Endothelial cell (in vitro differentiated cells): ENCODE results near the gene PPID. TPM values are rescaled to one million over a fixed set of nuclear protein-coding genes. Genes with fewer than 3 reads are reported as not detected.
A peak's percentile ranks its signal among the peaks of the same experiment; 100 is the strongest.

Source experiments
- DNase-seq: peaks from one replicate; pipeline ENCODE4 v3.0.0; 2021; ENCODE audit warnings: low spot score
- H3K27ac Mint-ChIP-seq: one replicate; pipeline ENCODE4 v1.8.0; 2021; ENCODE audit warnings: mixed read lengths, inconsistent platforms; ENCODE audit not compliant: unreplicated experiment
- H3K27me3 Mint-ChIP-seq: one replicate; pipeline ENCODE4 v1.8.0; 2021; ENCODE audit warnings: mild to moderate bottlenecking, moderate library complexity, mixed read lengths, inconsistent platforms; ENCODE audit not compliant: unreplicated experiment
- H3K36me3 Mint-ChIP-seq: one replicate; pipeline ENCODE4 v1.8.0; 2021; ENCODE audit warnings: mild to moderate bottlenecking, low read depth, mixed read lengths, inconsistent platforms; ENCODE audit not compliant: unreplicated experiment
- H3K4me1 Mint-ChIP-seq: one replicate; pipeline ENCODE4 v1.8.0; 2021; ENCODE audit warnings: mild to moderate bottlenecking, mixed read lengths, inconsistent platforms; ENCODE audit not compliant: unreplicated experiment
- H3K4me3 Mint-ChIP-seq: one replicate; pipeline ENCODE4 v1.8.0; 2021; ENCODE audit warnings: mild to moderate bottlenecking, mixed read lengths, inconsistent platforms; ENCODE audit not compliant: unreplicated experiment
- H3K9me3 Mint-ChIP-seq: one replicate; pipeline ENCODE4 v1.8.0; 2021; ENCODE audit warnings: mixed read lengths, inconsistent platforms; ENCODE audit not compliant: unreplicated experiment
- total RNA-seq: library from RNA; stranded (reverse); fragmentation: NEBNext Ultra II Directional; extraction: Animal tissue kit (Norgen Biotek cat#: 25700); gene quantifications from one replicate; pipeline ENCODE4 v1.2.1, GENCODE V29; 2021; ENCODE audit not compliant: unreplicated experiment
- TF ChIP-seq, protein P1 (sequence below): fragments of 200-600 bp; sonication (generic); IDR thresholded peaks from one replicate; pipeline ENCODE4 v1.5.0; 2021; ENCODE audit warnings: antibody characterized with exemption; ENCODE audit not compliant: unreplicated experiment

Gene PPID
- total RNA-seq, 1 donor from 2014 or later, result 14.7 TPM

DNA sequence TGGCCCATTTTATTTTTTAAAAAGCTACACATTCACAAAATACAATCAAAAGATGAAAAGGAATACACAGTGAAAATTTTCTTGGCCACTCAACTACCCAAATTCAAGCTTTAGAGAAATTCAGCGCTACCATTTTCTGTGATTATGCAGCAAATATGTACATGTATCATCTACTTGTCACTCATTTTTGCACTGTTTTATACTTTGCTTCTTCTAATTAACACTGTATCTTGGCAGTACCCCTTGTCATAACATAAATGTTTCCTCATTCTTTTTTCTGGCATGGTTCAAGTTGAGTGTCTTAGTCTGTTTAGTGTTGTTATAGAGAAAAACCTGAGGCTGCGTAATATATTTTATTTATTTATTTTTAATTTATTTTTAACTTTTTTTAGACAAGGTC, 15.7 kb upstream of the PPID start:
- DNase-seq, result no peak
- H3K4me3 Mint-ChIP-seq, result no peak overlapping the region
- H3K36me3 Mint-ChIP-seq, result no peaks in the 10 kb centered on the region
- H3K27ac Mint-ChIP-seq, result no peak overlapping the region
- no peaks in the 10 kb centered on the region for H3K4me1 Mint-ChIP-seq
- no peaks in the 10 kb centered on the region for H3K27me3 Mint-ChIP-seq
- no peaks in the 10 kb centered on the region for H3K9me3 Mint-ChIP-seq
- TF ChIP-seq, protein P1, sequence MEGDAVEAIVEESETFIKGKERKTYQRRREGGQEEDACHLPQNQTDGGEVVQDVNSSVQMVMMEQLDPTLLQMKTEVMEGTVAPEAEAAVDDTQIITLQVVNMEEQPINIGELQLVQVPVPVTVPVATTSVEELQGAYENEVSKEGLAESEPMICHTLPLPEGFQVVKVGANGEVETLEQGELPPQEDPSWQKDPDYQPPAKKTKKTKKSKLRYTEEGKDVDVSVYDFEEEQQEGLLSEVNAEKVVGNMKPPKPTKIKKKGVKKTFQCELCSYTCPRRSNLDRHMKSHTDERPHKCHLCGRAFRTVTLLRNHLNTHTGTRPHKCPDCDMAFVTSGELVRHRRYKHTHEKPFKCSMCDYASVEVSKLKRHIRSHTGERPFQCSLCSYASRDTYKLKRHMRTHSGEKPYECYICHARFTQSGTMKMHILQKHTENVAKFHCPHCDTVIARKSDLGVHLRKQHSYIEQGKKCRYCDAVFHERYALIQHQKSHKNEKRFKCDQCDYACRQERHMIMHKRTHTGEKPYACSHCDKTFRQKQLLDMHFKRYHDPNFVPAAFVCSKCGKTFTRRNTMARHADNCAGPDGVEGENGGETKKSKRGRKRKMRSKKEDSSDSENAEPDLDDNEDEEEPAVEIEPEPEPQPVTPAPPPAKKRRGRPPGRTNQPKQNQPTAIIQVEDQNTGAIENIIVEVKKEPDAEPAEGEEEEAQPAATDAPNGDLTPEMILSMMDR, result no peak

DNA sequence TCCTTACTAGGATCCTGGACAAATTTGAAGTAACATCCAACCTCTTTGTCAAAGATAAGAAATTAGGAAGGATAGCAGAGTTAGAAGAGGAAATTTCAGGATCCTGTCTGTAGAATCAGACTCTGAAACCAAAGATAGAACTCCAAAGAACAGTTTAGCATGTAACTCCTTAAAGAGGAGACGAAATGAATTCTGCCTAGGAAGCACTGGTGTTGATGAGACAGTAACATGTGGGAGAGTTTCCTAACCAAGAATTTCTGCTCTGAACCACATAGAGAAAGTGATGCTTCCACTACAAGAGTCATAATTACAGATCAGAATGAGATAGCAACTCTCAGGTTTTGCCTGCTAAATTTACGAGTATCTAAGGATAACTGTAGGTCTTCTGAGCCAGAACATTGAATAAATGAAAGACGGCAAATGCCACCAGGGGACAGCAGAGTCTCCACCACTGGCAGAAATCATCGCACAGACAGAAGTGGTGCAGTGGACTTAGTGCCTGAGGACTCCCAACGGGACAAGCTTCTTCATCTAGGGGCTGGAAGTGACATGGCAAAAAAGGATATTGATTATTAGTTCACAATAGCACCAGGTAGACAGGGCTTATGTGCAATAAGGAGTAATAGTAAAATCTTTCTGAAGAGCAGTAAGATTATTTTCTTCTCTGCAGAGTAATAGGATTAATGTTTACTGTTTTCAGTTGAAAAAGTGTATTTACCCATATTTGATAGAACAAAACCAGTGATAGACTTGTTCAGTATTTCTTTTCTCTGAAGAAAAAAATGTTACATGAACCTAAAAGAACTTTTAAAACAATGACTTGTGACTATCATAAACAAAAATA, 6.7 kb upstream of the PPID start:
- Mint-ChIP-seq H3K27me3 (no peaks in the 10 kb centered on the region), H3K27ac (no peak overlapping the region), H3K9me3 (no peaks in the 10 kb centered on the region), H3K36me3 (no peaks in the 10 kb centered on the region), H3K4me3 (no peak overlapping the region), H3K4me1 (peaks cover 14% of the 10 kb centered on the region)
- TF ChIP-seq, protein P1, result peak; percentile 31
- peak; percentile 66 for DNase-seq

DNA sequence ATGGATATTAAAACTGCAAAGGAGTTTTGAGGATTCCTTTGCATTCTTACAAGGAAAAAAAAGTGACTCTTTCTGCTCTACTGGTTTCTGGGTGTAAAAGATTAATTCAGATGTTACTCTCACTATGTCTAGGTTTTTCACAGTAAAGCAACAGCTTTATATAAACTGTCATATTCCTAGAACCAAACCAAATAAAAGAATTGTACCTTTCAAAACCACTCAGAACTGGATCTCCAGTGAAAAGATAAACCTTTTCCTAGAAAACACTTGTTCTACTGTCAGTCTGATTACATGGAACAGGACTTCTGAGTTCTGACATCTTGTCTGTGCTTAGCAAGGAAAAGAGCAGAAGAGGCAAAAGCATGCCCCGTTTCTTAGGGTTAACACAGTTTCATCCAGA, 5.0 kb upstream of the PPID start:
- H3K36me3 Mint-ChIP-seq, result no peaks in the 10 kb centered on the region
- no peak overlapping the region for H3K27ac Mint-ChIP-seq
- no peaks in the 10 kb centered on the region for H3K9me3 Mint-ChIP-seq
- H3K4me1 Mint-ChIP-seq, result peaks cover 19% of the 10 kb centered on the region
- H3K27me3 Mint-ChIP-seq, result peaks cover 3% of the 10 kb centered on the region
- no peak overlapping the region for H3K4me3 Mint-ChIP-seq
- TF ChIP-seq, protein P1, result no peak
- no peak for DNase-seq

DNA sequence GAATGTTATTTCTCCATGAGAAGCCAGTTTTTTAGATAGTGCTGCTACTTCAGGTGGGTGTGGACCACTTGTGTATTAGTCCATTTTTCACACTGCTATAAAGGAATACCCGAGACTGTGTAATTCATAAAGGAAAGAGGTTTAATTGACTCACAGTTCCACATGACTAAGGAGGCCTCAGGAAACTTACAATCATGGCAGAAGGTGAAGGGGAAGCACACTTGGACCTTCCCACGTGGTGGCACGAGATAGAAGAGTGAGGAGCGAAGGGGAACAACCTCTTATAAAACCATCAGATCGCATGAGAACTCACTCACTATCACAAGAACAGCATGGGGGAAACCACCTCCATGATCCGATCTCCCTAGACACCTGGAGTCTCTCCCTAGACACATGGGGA, 3.4 kb upstream of the PPID start:
- Mint-ChIP-seq H3K9me3 (no peaks in the 10 kb centered on the region), H3K4me3 (no peak overlapping the region), H3K27ac (no peak overlapping the region), H3K4me1 (peaks cover 25% of the 10 kb centered on the region), H3K36me3 (peaks cover 1% of the 10 kb centered on the region), H3K27me3 (peaks cover 3% of the 10 kb centered on the region)
- DNase-seq, result no peak
- TF ChIP-seq, protein P1, result no peak

DNA sequence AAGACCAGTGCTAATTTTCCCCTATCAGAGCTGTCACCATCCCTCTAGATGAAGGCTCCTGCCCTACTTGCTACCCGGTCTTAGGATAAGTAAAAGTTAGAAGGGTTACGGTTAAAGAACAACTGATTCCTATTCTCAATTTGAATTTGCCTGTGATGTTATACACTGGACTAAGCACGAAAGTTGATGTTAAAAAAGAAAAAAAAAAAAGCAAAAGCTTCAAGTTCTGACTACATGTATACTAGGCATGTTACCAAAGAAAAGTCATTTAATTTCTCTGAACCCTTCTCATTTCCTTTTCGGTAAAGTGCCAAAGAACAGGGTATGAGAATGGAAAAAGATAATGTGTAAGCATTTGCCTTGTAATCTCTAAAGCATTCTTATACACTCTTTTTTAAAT, 1.4 kb upstream of the PPID start:
- Mint-ChIP-seq H3K27ac (no peak overlapping the region), H3K36me3 (peaks cover 8% of the 10 kb centered on the region), H3K9me3 (no peaks in the 10 kb centered on the region), H3K4me3 (peak overlapping the region; percentile 65), H3K27me3 (peaks cover 3% of the 10 kb centered on the region), H3K4me1 (peaks cover 22% of the 10 kb centered on the region)
- TF ChIP-seq, protein P1, result no peak
- no peak for DNase-seq
